GM18907 (cell line): ENCODE data around the gene MAP3K13.
"Not testable (repeated sequence)": the region's sequence is repeated elsewhere in the genome, so short reads cannot be mapped to it uniquely, and the experiment has no call there.

ENCODE experiments used
- ATAC-seq: cut with Tn5 transposase; IDR thresholded peaks from one replicate; pipeline ENCODE4 v1.9.1; 2021; ENCODE audit warnings: mild to moderate bottlenecking, moderate library complexity; ENCODE audit not compliant: unreplicated experiment

Gene MAP3K13

GRCh38 chr3:185340751-185341150, 22.2 kb upstream of the MAP3K13 start:
- ATAC-seq, result no peak

GRCh38 chr3:185341616-185342458, 21.1 kb upstream of the MAP3K13 start:
- ATAC-seq, result no peak

GRCh38 chr3:185342459-185343174, 20.3 kb upstream of the MAP3K13 start:
- ATAC-seq, result peak; percentile 56

GRCh38 chr3:185347399-185347798, 15.5 kb upstream of the MAP3K13 start:
- no peak for ATAC-seq

GRCh38 chr3:185350841-185351240, 12.1 kb upstream of the MAP3K13 start:
- no peak for ATAC-seq

GRCh38 chr3:185351396-185351795, 11.5 kb upstream of the MAP3K13 start:
- ATAC-seq, result no peak

- ATAC-seq, result no peak
Observed at GRCh38 chr3:185353225-185353624, 9.7 kb upstream of the MAP3K13 start.

GRCh38 chr3:185353823-185354614, 8.9 kb upstream of the MAP3K13 start:
- ATAC-seq, result peak; percentile 98

- no peak for ATAC-seq
Observed at GRCh38 chr3:185356499-185356898, 6.4 kb upstream of the MAP3K13 start.

- ATAC-seq, result no peak
Observed at GRCh38 chr3:185361920-185362319, 1.0 kb upstream of the MAP3K13 start.

- peak; percentile 39 for ATAC-seq
Observed at GRCh38 chr3:185363662-185364203, 797 bp downstream of the MAP3K13 start.

- ATAC-seq, result no peak
Observed at GRCh38 chr3:185365291-185366073, 2.5 kb downstream of the MAP3K13 start.

GRCh38 chr3:185366074-185366335, 3.1 kb downstream of the MAP3K13 start:
- ATAC-seq, result no peak

GRCh38 chr3:185366913-185367312, 4.0 kb downstream of the MAP3K13 start:
- no peak for ATAC-seq

GRCh38 chr3:185370349-185370748, 7.4 kb downstream of the MAP3K13 start:
- ATAC-seq, result not testable (repeated sequence)

GRCh38 chr3:185371306-185372074, 8.6 kb downstream of the MAP3K13 start:
- ATAC-seq, result no peak

GRCh38 chr3:185381320-185382058, 18.6 kb downstream of the MAP3K13 start:
- no peak for ATAC-seq

GRCh38 chr3:185382154-185382553, 19.2 kb downstream of the MAP3K13 start:
- ATAC-seq, result no peak

- not testable (repeated sequence) for ATAC-seq
Observed at GRCh38 chr3:185386515-185386914, 23.6 kb downstream of the MAP3K13 start.
